Measurements from ENCODE around the gene ANKRD44.

Gene ANKRD44

GRCh38 chr2:197255543-197255942 lies 55.0 kb downstream of the ANKRD44 start:
- Mint-ChIP-seq H3K4me1 (peaks cover 51 to 72% of the 10 kb centered on the region in 2 donors), H3K27ac (peak overlapping the region; percentile 95), H3K27me3 (no peaks in the 10 kb centered on the region), H3K4me3 (peak overlapping the region; percentile 79 to 83), H3K36me3 (peaks cover 4 to 25% of the 10 kb centered on the region in 2 donors), H3K9me3 (no peaks in the 10 kb centered on the region)
- ATAC-seq (replicated peaks), result peak; percentile 98 to 99
- peak; percentile 87 for DNase-seq

- ATAC-seq (replicated peaks) (peak; percentile 33 to 42), DNase-seq (no peak)
- Mint-ChIP-seq H3K27ac (peak overlapping the region; percentile 89), H3K36me3 (peaks cover 4 to 24% of the 10 kb centered on the region in 2 donors), H3K9me3 (no peaks in the 10 kb centered on the region), H3K27me3 (no peaks in the 10 kb centered on the region), H3K4me3 (peak overlapping the region; percentile 79 to 83), H3K4me1 (peaks cover 53 to 78% of the 10 kb centered on the region in 2 donors)
Observed at GRCh38 chr2:197254776-197255530, 55.6 kb downstream of the ANKRD44 start.

GRCh38 chr2:197251576-197251975 lies 59.0 kb downstream of the ANKRD44 start:
- Mint-ChIP-seq H3K27ac (no peak overlapping the region), H3K4me1 (peaks cover 46 to 77% of the 10 kb centered on the region in 2 donors), H3K9me3 (peaks cover 0 to 1% of the 10 kb centered on the region in 2 donors), H3K27me3 (no peaks in the 10 kb centered on the region), H3K36me3 (peaks cover 19 to 29% of the 10 kb centered on the region in 2 donors), H3K4me3 (no peak overlapping the region)
- ATAC-seq (replicated peaks) (no peak), DNase-seq (no peak)

- H3K36me3 Mint-ChIP-seq, result peaks cover 21 to 32% of the 10 kb centered on the region in 2 donors
- H3K4me3 Mint-ChIP-seq, result no peak overlapping the region
- peaks cover 45 to 77% of the 10 kb centered on the region in 2 donors for H3K4me1 Mint-ChIP-seq
- DNase-seq (no peak), ATAC-seq (replicated peaks) (no peak)
- peak overlapping the region; percentile 85 for H3K27ac Mint-ChIP-seq
- no peaks in the 10 kb centered on the region for H3K27me3 Mint-ChIP-seq
- H3K9me3 Mint-ChIP-seq, result peaks cover 0 to 1% of the 10 kb centered on the region in 2 donors
Observed at GRCh38 chr2:197251163-197251562, 59.4 kb downstream of the ANKRD44 start.

- no peak for DNase-seq
Observed at GRCh38 chr2:197250084-197250397, 60.5 kb downstream of the ANKRD44 start.

GRCh38 chr2:197249381-197250083 lies 61.0 kb downstream of the ANKRD44 start:
- Mint-ChIP-seq H3K4me3 (no peak overlapping the region), H3K4me1 (peaks cover 40 to 69% of the 10 kb centered on the region in 2 donors), H3K27me3 (no peaks in the 10 kb centered on the region), H3K27ac (peak overlapping the region; percentile 73), H3K9me3 (peaks cover 0 to 1% of the 10 kb centered on the region in 2 donors), H3K36me3 (peaks cover 21 to 32% of the 10 kb centered on the region in 2 donors)
- ATAC-seq (replicated peaks), result no peak
- DNase-seq, result no peak

More at GRCh38 chr2:197250084-197250397, 60.5 kb downstream of the ANKRD44 start:
- no peak for ATAC-seq (replicated peaks)
- Mint-ChIP-seq H3K4me3 (no peak overlapping the region), H3K4me1 (peaks cover 41 to 71% of the 10 kb centered on the region in 2 donors), H3K36me3 (peaks cover 21 to 32% of the 10 kb centered on the region in 2 donors), H3K27me3 (no peaks in the 10 kb centered on the region), H3K27ac (peak overlapping the region; percentile 73), H3K9me3 (peaks cover 0 to 1% of the 10 kb centered on the region in 2 donors)

- Mint-ChIP-seq H3K4me1 (peaks cover 41 to 69% of the 10 kb centered on the region in 2 donors), H3K27me3 (no peaks in the 10 kb centered on the region), H3K36me3 (peaks cover 25 to 38% of the 10 kb centered on the region in 2 donors), H3K27ac (peak overlapping the region; percentile 86), H3K9me3 (peaks cover 0 to 1% of the 10 kb centered on the region in 2 donors), H3K4me3 (peak overlapping the region; percentile 36 to 52)
- ATAC-seq (replicated peaks), result peak; percentile 53 to 55
- DNase-seq, result no peak
Observed at GRCh38 chr2:197248623-197249022, 62.0 kb downstream of the ANKRD44 start.

GRCh38 chr2:197248001-197248401 lies 62.6 kb downstream of the ANKRD44 start:
- no peak for DNase-seq
- Mint-ChIP-seq H3K36me3 (peaks cover 27 to 38% of the 10 kb centered on the region in 2 donors), H3K27ac (peak overlapping the region; percentile 2), H3K4me1 (peaks cover 41 to 72% of the 10 kb centered on the region in 2 donors), H3K4me3 (no peak overlapping the region), H3K9me3 (peaks cover 0 to 1% of the 10 kb centered on the region in 2 donors), H3K27me3 (no peaks in the 10 kb centered on the region)
- no peak for ATAC-seq (replicated peaks)

GRCh38 chr2:197247083-197247482 lies 63.5 kb downstream of the ANKRD44 start:
- Mint-ChIP-seq H3K4me3 (no peak overlapping the region), H3K9me3 (peaks cover 0 to 1% of the 10 kb centered on the region in 2 donors), H3K27me3 (no peaks in the 10 kb centered on the region), H3K36me3 (peaks cover 27 to 44% of the 10 kb centered on the region in 2 donors), H3K27ac (peak overlapping the region; percentile 54), H3K4me1 (peaks cover 47 to 81% of the 10 kb centered on the region in 2 donors)
- DNase-seq (no peak), ATAC-seq (replicated peaks) (peak in 1 of 2 donors; percentile 38)

GRCh38 chr2:197245829-197246804 lies 64.5 kb downstream of the ANKRD44 start:
- peak overlapping the region in 1 of 2 donors; percentile 2 for H3K4me3 Mint-ChIP-seq

GRCh38 chr2:197244349-197244748 lies 66.2 kb downstream of the ANKRD44 start:
- peaks cover 27 to 34% of the 10 kb centered on the region in 2 donors for H3K36me3 Mint-ChIP-seq
- DNase-seq (no peak), ATAC-seq (replicated peaks) (no peak)
- H3K9me3 Mint-ChIP-seq, result peaks cover 0 to 1% of the 10 kb centered on the region in 2 donors
- H3K27ac Mint-ChIP-seq, result no peak overlapping the region
- H3K27me3 Mint-ChIP-seq, result no peaks in the 10 kb centered on the region
- no peak overlapping the region for H3K4me3 Mint-ChIP-seq
- H3K4me1 Mint-ChIP-seq, result peaks cover 47 to 77% of the 10 kb centered on the region in 2 donors

More at GRCh38 chr2:197245829-197246804, 64.5 kb downstream of the ANKRD44 start:
- peaks cover 46 to 77% of the 10 kb centered on the region in 2 donors for H3K4me1 Mint-ChIP-seq
- no peak for DNase-seq
- peaks cover 0 to 1% of the 10 kb centered on the region in 2 donors for H3K9me3 Mint-ChIP-seq
- peaks cover 27 to 38% of the 10 kb centered on the region in 2 donors for H3K36me3 Mint-ChIP-seq
- no peak for ATAC-seq (replicated peaks)
- H3K27ac Mint-ChIP-seq, result peak overlapping the region; percentile 39
- no peaks in the 10 kb centered on the region for H3K27me3 Mint-ChIP-seq

- H3K4me3 Mint-ChIP-seq, result peak overlapping the region in 1 of 2 donors; percentile 2
- peaks cover 0 to 1% of the 10 kb centered on the region in 2 donors for H3K9me3 Mint-ChIP-seq
- DNase-seq (no peak), ATAC-seq (replicated peaks) (no peak)
- peaks cover 20 to 35% of the 10 kb centered on the region in 2 donors for H3K36me3 Mint-ChIP-seq
- peak overlapping the region; percentile 75 for H3K27ac Mint-ChIP-seq
- peaks cover 52 to 79% of the 10 kb centered on the region in 2 donors for H3K4me1 Mint-ChIP-seq
- no peaks in the 10 kb centered on the region for H3K27me3 Mint-ChIP-seq
Observed at GRCh38 chr2:197242719-197243118, 67.9 kb downstream of the ANKRD44 start.

GRCh38 chr2:197241596-197241995 lies 69.0 kb downstream of the ANKRD44 start:
- Mint-ChIP-seq H3K27ac (no peak overlapping the region), H3K4me3 (no peak overlapping the region), H3K9me3 (peaks cover 0 to 1% of the 10 kb centered on the region in 2 donors), H3K4me1 (peaks cover 53 to 79% of the 10 kb centered on the region in 2 donors), H3K36me3 (peaks cover 13 to 31% of the 10 kb centered on the region in 2 donors), H3K27me3 (no peaks in the 10 kb centered on the region)
- DNase-seq (no peak), ATAC-seq (replicated peaks) (no peak)

Measured in stimulated activated naive B cell treated with anti-CD40 and anti-IgM and Interleukin-4, amounts not matched to agents 10 μg/mL and 1 μg/mL and 100 μg/mL, for 72 hours (primary cell).